ENCODE data around the gene HOXB6.
A peak's percentile ranks its signal among the peaks of the same experiment; 100 is the strongest.

HOXB6 gene

GRCh38 chr17:48571024-48571818 lies 33.6 kb downstream of the HOXB6 start:
- no peak for DNase-seq (ENCODE audit: low read depth, low spot score)
- Histone ChIP-seq H3K36me3 (ENCODE audit: insufficient read depth, low read length) (peaks cover 8% of the 10 kb centered on the region; the same call in 1 of the 2 replicates), H3K9ac (ENCODE audit: insufficient read length) (no peak overlapping the region), H3K27ac (no peak overlapping the region), H3K9me3 (ENCODE audit: low read depth, low read length) (no peaks in the 10 kb centered on the region), H3K4me3 (no peak overlapping the region)
- TF ChIP-seq EZH2 (IDR thresholded peaks at IDR 0.05) (no peak), POLR2AphosphoS5 (IDR thresholded peaks at IDR 0.05; ENCODE audit: borderline replicate concordance, low read depth, low read length) (no peak), FOXP2 (optimal IDR thresholded peaks at IDR 0.05; ENCODE audit: control extremely low read depth, extremely low read length, insufficient read depth) (no peak)

DNA sequence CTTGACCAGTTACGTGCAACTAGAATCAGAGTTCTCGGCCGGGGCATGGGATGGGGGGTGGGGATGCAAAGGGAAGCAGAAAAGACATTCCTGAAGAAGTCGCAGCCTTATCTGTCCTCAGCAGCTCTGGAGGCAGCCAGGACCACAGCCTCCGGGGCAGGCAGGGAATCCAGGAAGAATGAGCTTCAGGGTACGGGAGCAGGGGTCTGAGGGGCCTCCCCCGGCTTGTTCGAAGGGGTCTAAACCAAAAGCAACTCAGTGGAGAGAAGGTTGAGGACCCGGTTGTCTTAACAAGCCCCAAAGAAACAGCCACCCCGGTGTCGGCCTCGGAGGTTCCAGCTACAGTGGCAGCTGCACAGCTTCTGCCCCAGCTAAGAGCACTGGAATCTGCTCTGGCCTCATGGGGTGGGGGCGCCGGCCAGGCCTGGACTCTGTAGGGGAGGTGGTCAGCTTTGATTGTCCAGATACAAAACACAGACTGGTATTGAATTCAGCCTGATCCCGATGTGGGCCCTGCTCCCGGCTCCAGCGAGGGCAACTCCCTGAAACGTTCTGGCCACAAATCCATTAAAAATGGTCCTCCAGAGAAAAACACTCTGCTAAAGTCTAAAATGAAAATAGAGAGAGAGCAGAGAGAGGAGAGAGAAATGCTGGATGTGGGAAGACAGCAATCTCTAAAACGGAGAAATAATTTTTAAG lies 34.3 kb downstream of the HOXB6 start:
- Histone ChIP-seq H3K9me3 (ENCODE audit: low read depth, low read length) (no peaks in the 10 kb centered on the region), H3K9ac (ENCODE audit: insufficient read length) (no peak overlapping the region), H3K36me3 (ENCODE audit: insufficient read depth, low read length) (peaks cover 2% of the 10 kb centered on the region; the same call in 1 of the 2 replicates), H3K4me3 (no peak overlapping the region), H3K27ac (no peak overlapping the region)
- no peak for DNase-seq (ENCODE audit: low read depth, low spot score)
- TF ChIP-seq POLR2AphosphoS5 (IDR thresholded peaks at IDR 0.05; ENCODE audit: borderline replicate concordance, low read depth, low read length) (no peak), EZH2 (IDR thresholded peaks at IDR 0.05) (no peak), FOXP2 (optimal IDR thresholded peaks at IDR 0.05; ENCODE audit: control extremely low read depth, extremely low read length, insufficient read depth) (no peak)

GRCh38 chr17:48569674-48570324 lies 35.0 kb downstream of the HOXB6 start:
- Histone ChIP-seq H3K4me3 (no peak overlapping the region), H3K9ac (ENCODE audit: insufficient read length) (no peak overlapping the region), H3K27ac (no peak overlapping the region), H3K9me3 (ENCODE audit: low read depth, low read length) (no peaks in the 10 kb centered on the region), H3K36me3 (ENCODE audit: insufficient read depth, low read length) (peaks cover 2% of the 10 kb centered on the region; the same call in 1 of the 2 replicates)
- TF ChIP-seq EZH2 (IDR thresholded peaks at IDR 0.05): no peak
- no peak for TF ChIP-seq FOXP2 (optimal IDR thresholded peaks at IDR 0.05; ENCODE audit: control extremely low read depth, extremely low read length, insufficient read depth)
- no peak for TF ChIP-seq POLR2AphosphoS5 (IDR thresholded peaks at IDR 0.05; ENCODE audit: borderline replicate concordance, low read depth, low read length)
- no peak for DNase-seq (ENCODE audit: low read depth, low spot score)

GRCh38 chr17:48569240-48569582 lies 35.6 kb downstream of the HOXB6 start:
- DNase-seq (ENCODE audit: low read depth, low spot score): no peak
- peaks cover 2% of the 10 kb centered on the region; the same call in 1 of the 2 replicates for H3K36me3 ChIP-seq (ENCODE audit: insufficient read depth, low read length)
- no peak overlapping the region for H3K9ac ChIP-seq (ENCODE audit: insufficient read length)
- no peak overlapping the region for H3K27ac ChIP-seq
- no peak for TF ChIP-seq FOXP2 (optimal IDR thresholded peaks at IDR 0.05; ENCODE audit: control extremely low read depth, extremely low read length, insufficient read depth)
- no peak for TF ChIP-seq POLR2AphosphoS5 (IDR thresholded peaks at IDR 0.05; ENCODE audit: borderline replicate concordance, low read depth, low read length)
- no peak for TF ChIP-seq EZH2 (IDR thresholded peaks at IDR 0.05)
- H3K9me3 ChIP-seq (ENCODE audit: low read depth, low read length): no peaks in the 10 kb centered on the region
- peak overlapping the region; percentile 39 for H3K4me3 ChIP-seq

- no peak for TF ChIP-seq POLR2AphosphoS5 (IDR thresholded peaks at IDR 0.05; ENCODE audit: borderline replicate concordance, low read depth, low read length)
- TF ChIP-seq FOXP2 (optimal IDR thresholded peaks at IDR 0.05; ENCODE audit: control extremely low read depth, extremely low read length, insufficient read depth): no peak
- TF ChIP-seq EZH2 (IDR thresholded peaks at IDR 0.05): no peak
- Histone ChIP-seq H3K27ac (no peak overlapping the region), H3K36me3 (ENCODE audit: insufficient read depth, low read length) (peaks cover 2% of the 10 kb centered on the region; the same call in 1 of the 2 replicates), H3K9ac (ENCODE audit: insufficient read length) (no peak overlapping the region), H3K4me3 (peak overlapping the region; percentile 39), H3K9me3 (ENCODE audit: low read depth, low read length) (no peaks in the 10 kb centered on the region)
- no peak for DNase-seq (ENCODE audit: low read depth, low spot score)
These were observed 36.1 kb downstream of the HOXB6 start for GRCh38 chr17:48568499-48569239.

- Histone ChIP-seq H3K9ac (ENCODE audit: insufficient read length) (no peak overlapping the region), H3K9me3 (ENCODE audit: low read depth, low read length) (no peaks in the 10 kb centered on the region), H3K36me3 (ENCODE audit: insufficient read depth, low read length) (peaks cover 2% of the 10 kb centered on the region; the same call in 1 of the 2 replicates), H3K4me3 (no peak overlapping the region), H3K27ac (no peak overlapping the region)
- TF ChIP-seq POLR2AphosphoS5 (IDR thresholded peaks at IDR 0.05; ENCODE audit: borderline replicate concordance, low read depth, low read length) (no peak), FOXP2 (optimal IDR thresholded peaks at IDR 0.05; ENCODE audit: control extremely low read depth, extremely low read length, insufficient read depth) (no peak), EZH2 (IDR thresholded peaks at IDR 0.05) (no peak)
- DNase-seq (ENCODE audit: low read depth, low spot score): no peak
These were observed 37.0 kb downstream of the HOXB6 start for GRCh38 chr17:48567646-48568354.

- no peaks in the 10 kb centered on the region for H3K9me3 ChIP-seq (ENCODE audit: low read depth, low read length)
- H3K27ac ChIP-seq: no peak overlapping the region
- DNase-seq (ENCODE audit: low read depth, low spot score): no peak
- no peak for TF ChIP-seq FOXP2 (optimal IDR thresholded peaks at IDR 0.05; ENCODE audit: control extremely low read depth, extremely low read length, insufficient read depth)
- TF ChIP-seq POLR2AphosphoS5 (IDR thresholded peaks at IDR 0.05; ENCODE audit: borderline replicate concordance, low read depth, low read length): no peak
- no peak for TF ChIP-seq EZH2 (IDR thresholded peaks at IDR 0.05)
- no peak overlapping the region for H3K4me3 ChIP-seq
- H3K36me3 ChIP-seq (ENCODE audit: insufficient read depth, low read length): peaks cover 2% of the 10 kb centered on the region; the same call in 1 of the 2 replicates
- no peak overlapping the region for H3K9ac ChIP-seq (ENCODE audit: insufficient read length)
These were observed 37.6 kb downstream of the HOXB6 start for GRCh38 chr17:48567209-48567608.

Measured in SK-N-MC (cell line).